AG10803 (cell line): Measurements from ENCODE around the gene PDLIM7.

Experiments used
- DNase-seq: peaks from one replicate; pipeline ENCODE4 v3.0.0; 2010; ENCODE audit warnings: low read depth
- H3K4me3 ChIP-seq: 2 replicates; pipeline ENCODE4 v1.5.1; 2011; ENCODE audit warnings: mild to moderate bottlenecking, low read length, control low read depth
- CTCF ChIP-seq: conservative IDR thresholded peaks from 2 replicates; pipeline ENCODE4 v1.5.1; 2011; ENCODE audit warnings: mild to moderate bottlenecking, low read length, control low read depth, inconsistent platforms

The PDLIM7 gene

GRCh38 chr5:177529247-177530203 is 32.1 kb upstream of the PDLIM7 start:
- TF ChIP-seq CTCF, result no peak
- H3K4me3 ChIP-seq, result no peak overlapping the region
- DNase-seq, result no peak

- DNase-seq, result no peak
- H3K4me3 ChIP-seq, result no peak overlapping the region
- TF ChIP-seq CTCF, result no peak
Measured at GRCh38 chr5:177528631-177529030, 31.2 kb upstream of the PDLIM7 start.

GRCh38 chr5:177527595-177527994 is 30.2 kb upstream of the PDLIM7 start:
- no peak for DNase-seq
- H3K4me3 ChIP-seq, result no peak overlapping the region
- TF ChIP-seq CTCF, result no peak

- no peak for DNase-seq
- H3K4me3 ChIP-seq, result no peak overlapping the region
- no peak for TF ChIP-seq CTCF
Measured at GRCh38 chr5:177526791-177527190, 29.4 kb upstream of the PDLIM7 start.

GRCh38 chr5:177526191-177526590 is 28.8 kb upstream of the PDLIM7 start:
- H3K4me3 ChIP-seq, result no peak overlapping the region
- DNase-seq, result no peak
- no peak for TF ChIP-seq CTCF

- no peak for TF ChIP-seq CTCF
- H3K4me3 ChIP-seq, result no peak overlapping the region
- DNase-seq, result no peak
Measured at GRCh38 chr5:177524941-177525655, 27.7 kb upstream of the PDLIM7 start.
